HEK293 (cell line): ENCODE results near the gene TOR2A.

Source experiments
- CTCF ChIA-PET: fragments of 350-600 bp; formaldehyde crosslinking; extraction: SDS; loops from one replicate; lab custom pipeline; 2021; ENCODE audit warnings: antibody characterized with exemption; lab: Yijun Ruan, JAX
- POLR2A ChIA-PET: fragments of 300-600 bp; formaldehyde crosslinking; extraction: SDS; loops from one replicate; lab custom pipeline; 2020; ENCODE audit warnings: antibody characterized with exemption, inconsistent platforms; lab: Yijun Ruan, JAX
- H3K27ac ChIP-seq: fragments of 200-500 bp; sonication (Bioruptor generic); 2 replicates; pipeline ENCODE4 v1.5.1; 2014; ENCODE audit warnings: low read depth, low read length, control low read depth, inconsistent platforms; ENCODE audit errors: extremely low read depth
- H3K36me3 ChIP-seq, 2 experiments: fragments of 200-500 bp in 1 of 2; sonication (Bioruptor generic) in 1 of 2; 1 replicate in 1 of 2; 2 replicates in 1 of 2; pipeline ENCODE4 v1.5.1; 2014 to 2017; ENCODE audit warnings: inconsistent platforms in 2 of 2, low read length in 2 of 2; ENCODE audit not compliant: control insufficient read depth in 2 of 2, insufficient read depth in 1 of 2
- H3K4me1 ChIP-seq: fragments of 200-500 bp; sonication (Bioruptor generic); 2 replicates; pipeline ENCODE4 v1.5.1; 2014; ENCODE audit warnings: mild to moderate bottlenecking, low read length, inconsistent platforms; ENCODE audit not compliant: control insufficient read depth, insufficient read depth
- H3K4me3 ChIP-seq: 2 replicates; pipeline ENCODE4 v1.5.1; 2011; ENCODE audit warnings: low read depth, mild to moderate bottlenecking, control low read depth, low read length, moderate library complexity
- H3K9me3 ChIP-seq: fragments of 200-500 bp; sonication (Bioruptor generic); 2 replicates; pipeline ENCODE4 v1.5.1; 2014; ENCODE audit warnings: low read depth, low read length, inconsistent platforms; ENCODE audit not compliant: control insufficient read depth, insufficient read depth
- EGR2 ChIP-seq: fragments of 450-650 bp; formaldehyde crosslinking; IDR thresholded peaks from 2 replicates; pipeline ENCODE4 v1.5.1; 2016; ENCODE audit warnings: low read depth, missing biosample characterization, missing genetic modification characterization
- GLI2 ChIP-seq: fragments of 450-650 bp; formaldehyde crosslinking; IDR thresholded peaks from 2 replicates; pipeline ENCODE4; 2017; ENCODE audit warnings: missing biosample characterization, missing genetic modification characterization, low read depth, borderline replicate concordance
- GLI4 ChIP-seq: fragments of 450-650 bp; formaldehyde crosslinking; IDR thresholded peaks from 2 replicates; pipeline ENCODE4 v1.5.1; 2016; ENCODE audit warnings: missing biosample characterization, missing genetic modification characterization
- GLIS1 ChIP-seq: fragments of 450-650 bp; formaldehyde crosslinking; IDR thresholded peaks from 2 replicates; pipeline ENCODE4 v1.5.1; 2016; ENCODE audit warnings: missing biosample characterization, missing genetic modification characterization
- HOXC10 ChIP-seq: sonication (generic); formaldehyde crosslinking; IDR thresholded peaks from 2 replicates; pipeline ENCODE4 v1.8.1; 2023; ENCODE audit warnings: mild to moderate bottlenecking, missing genetic modification reagents
- PRDM10 ChIP-seq: fragments of 450-650 bp; formaldehyde crosslinking; IDR thresholded peaks from 2 replicates; pipeline ENCODE4 v1.5.1; 2016; ENCODE audit warnings: missing biosample characterization, missing genetic modification characterization
- SETDB1 ChIP-seq: IDR thresholded peaks from one replicate; pipeline ENCODE4 v1.6.1; 2017; ENCODE audit warnings: mild to moderate bottlenecking, low read length, moderate library complexity, mixed read lengths; ENCODE audit not compliant: insufficient read length
- SP3 ChIP-seq: fragments of 450-650 bp; formaldehyde crosslinking; IDR thresholded peaks from 2 replicates; pipeline ENCODE4 v1.5.1; 2016; ENCODE audit warnings: missing biosample characterization, missing genetic modification characterization
- SP7 ChIP-seq: fragments of 450-650 bp; formaldehyde crosslinking; IDR thresholded peaks from 2 replicates; pipeline ENCODE4 v1.5.1; 2016; ENCODE audit warnings: missing biosample characterization, missing genetic modification characterization
- ZBTB7A ChIP-seq: fragments of 450-650 bp; formaldehyde crosslinking; IDR thresholded peaks from 2 replicates; pipeline ENCODE4 v1.5.1; 2016; ENCODE audit warnings: low read depth, missing biosample characterization, missing genetic modification characterization
- ZFHX2 ChIP-seq: fragments of 450-650 bp; formaldehyde crosslinking; conservative IDR thresholded peaks from 2 replicates; pipeline ENCODE4 v1.5.1; 2016; ENCODE audit warnings: missing biosample characterization, missing genetic modification characterization
- ZNF140 ChIP-seq: fragments of 450-650 bp; formaldehyde crosslinking; IDR thresholded peaks from 2 replicates; pipeline ENCODE4 v1.5.1; 2016; ENCODE audit warnings: missing biosample characterization, missing genetic modification characterization
- ZNF488 ChIP-seq: fragments of 450-650 bp; formaldehyde crosslinking; IDR thresholded peaks from 2 replicates; pipeline ENCODE4 v1.5.1; 2016; ENCODE audit warnings: missing biosample characterization, missing genetic modification characterization
- ZNF610 ChIP-seq: fragments of 450-650 bp; formaldehyde crosslinking; IDR thresholded peaks from 2 replicates; pipeline ENCODE4 v1.5.1; 2016; ENCODE audit warnings: missing biosample characterization, missing genetic modification characterization, borderline replicate concordance
- ZNF623 ChIP-seq: fragments of 450-650 bp; formaldehyde crosslinking; IDR thresholded peaks from 2 replicates; pipeline ENCODE4 v1.5.1; 2016; ENCODE audit warnings: missing biosample characterization, missing genetic modification characterization
- ZNF658 ChIP-seq: fragments of 450-650 bp; formaldehyde crosslinking; IDR thresholded peaks from 2 replicates; pipeline ENCODE4; 2016; ENCODE audit warnings: missing biosample characterization, missing genetic modification characterization
- ZSCAN23 ChIP-seq: fragments of 450-650 bp; formaldehyde crosslinking; IDR thresholded peaks from 2 replicates; pipeline ENCODE4 v1.5.1; 2016; ENCODE audit warnings: missing biosample characterization, missing genetic modification characterization
- TF ChIP-seq, protein P1 (sequence below): fragments of 450-650 bp; formaldehyde crosslinking; IDR thresholded peaks from 2 replicates; pipeline ENCODE4 v1.5.1; 2016; ENCODE audit warnings: missing biosample characterization, missing genetic modification characterization
- TF ChIP-seq, protein P2 (sequence below): fragments of 450-650 bp; formaldehyde crosslinking; IDR thresholded peaks from 2 replicates; pipeline ENCODE4 v1.5.1; 2017; ENCODE audit warnings: missing biosample characterization, missing genetic modification characterization
- TF ChIP-seq, protein P3 (sequence below): fragments of 450-650 bp; formaldehyde crosslinking; IDR thresholded peaks from 2 replicates; pipeline ENCODE4 v1.5.1; 2016; ENCODE audit warnings: missing biosample characterization, missing genetic modification characterization

TOR2A gene

DNA sequence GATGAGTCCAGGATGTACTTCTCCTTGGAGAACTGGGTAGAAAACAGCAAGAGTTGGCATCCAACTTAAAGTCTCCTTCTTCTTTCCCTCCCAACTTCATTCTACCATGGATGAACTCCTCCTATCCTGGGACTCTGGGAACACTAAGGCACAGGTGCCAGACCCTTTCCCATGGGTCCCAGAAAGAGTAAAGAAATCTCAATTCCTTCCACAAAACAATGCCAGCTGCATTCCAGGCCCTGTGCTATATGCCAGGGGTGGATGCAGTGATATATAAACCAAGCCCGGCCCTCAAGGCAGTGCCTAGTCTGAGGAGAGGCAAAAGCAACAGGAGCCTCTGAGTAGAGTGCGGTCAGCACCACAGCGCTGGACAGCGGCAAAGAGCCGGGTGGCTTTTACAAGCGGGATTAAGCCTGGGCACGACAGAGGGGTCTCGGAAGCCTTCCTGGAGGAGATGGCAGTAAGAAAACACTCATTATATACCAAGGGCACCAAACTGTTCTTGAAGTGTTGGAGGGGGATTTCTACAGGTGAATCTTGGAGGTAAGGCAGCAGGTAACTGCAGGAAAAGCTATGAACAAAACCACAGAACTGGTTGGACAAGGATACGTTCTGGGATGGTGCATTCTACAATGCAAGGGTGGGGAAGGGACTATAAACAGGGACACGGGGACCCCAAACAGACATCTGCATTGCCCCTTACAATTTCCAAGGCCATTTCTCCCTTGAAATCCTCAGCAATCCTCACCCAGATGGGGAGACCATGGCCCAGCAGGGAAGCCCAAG, 16.4 kb upstream of the TOR2A start:
- TF ChIP-seq ZBTB7A (tag by site-specific recombination) = no peak
- no peak for TF ChIP-seq SETDB1
- TF ChIP-seq PRDM10 (tag by site-specific recombination) = 0 out of 2 replicates have a peak, but pooled peaks have one; percentile 17
- TF ChIP-seq EGR2 (tag by site-specific recombination) = no peak
- TF ChIP-seq GLIS1 (tag by site-specific recombination) = no peak
- TF ChIP-seq, protein P1, sequence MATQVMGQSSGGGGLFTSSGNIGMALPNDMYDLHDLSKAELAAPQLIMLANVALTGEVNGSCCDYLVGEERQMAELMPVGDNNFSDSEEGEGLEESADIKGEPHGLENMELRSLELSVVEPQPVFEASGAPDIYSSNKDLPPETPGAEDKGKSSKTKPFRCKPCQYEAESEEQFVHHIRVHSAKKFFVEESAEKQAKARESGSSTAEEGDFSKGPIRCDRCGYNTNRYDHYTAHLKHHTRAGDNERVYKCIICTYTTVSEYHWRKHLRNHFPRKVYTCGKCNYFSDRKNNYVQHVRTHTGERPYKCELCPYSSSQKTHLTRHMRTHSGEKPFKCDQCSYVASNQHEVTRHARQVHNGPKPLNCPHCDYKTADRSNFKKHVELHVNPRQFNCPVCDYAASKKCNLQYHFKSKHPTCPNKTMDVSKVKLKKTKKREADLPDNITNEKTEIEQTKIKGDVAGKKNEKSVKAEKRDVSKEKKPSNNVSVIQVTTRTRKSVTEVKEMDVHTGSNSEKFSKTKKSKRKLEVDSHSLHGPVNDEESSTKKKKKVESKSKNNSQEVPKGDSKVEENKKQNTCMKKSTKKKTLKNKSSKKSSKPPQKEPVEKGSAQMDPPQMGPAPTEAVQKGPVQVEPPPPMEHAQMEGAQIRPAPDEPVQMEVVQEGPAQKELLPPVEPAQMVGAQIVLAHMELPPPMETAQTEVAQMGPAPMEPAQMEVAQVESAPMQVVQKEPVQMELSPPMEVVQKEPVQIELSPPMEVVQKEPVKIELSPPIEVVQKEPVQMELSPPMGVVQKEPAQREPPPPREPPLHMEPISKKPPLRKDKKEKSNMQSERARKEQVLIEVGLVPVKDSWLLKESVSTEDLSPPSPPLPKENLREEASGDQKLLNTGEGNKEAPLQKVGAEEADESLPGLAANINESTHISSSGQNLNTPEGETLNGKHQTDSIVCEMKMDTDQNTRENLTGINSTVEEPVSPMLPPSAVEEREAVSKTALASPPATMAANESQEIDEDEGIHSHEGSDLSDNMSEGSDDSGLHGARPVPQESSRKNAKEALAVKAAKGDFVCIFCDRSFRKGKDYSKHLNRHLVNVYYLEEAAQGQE = peak; percentile 96
- no peak for TF ChIP-seq SP3 (tag by site-specific recombination)
- no peak for TF ChIP-seq GLI2 (tag by site-specific recombination)
- TF ChIP-seq SP7 = no peak
- CTCF ChIA-PET = no interaction called here
- no peak overlapping the region for H3K27ac ChIP-seq
- H3K36me3 ChIP-seq = no peaks in the 10 kb centered on the region
- 0 out of 2 replicates have a peak, but pooled peaks cover 2% of the 10 kb centered on the region for H3K4me1 ChIP-seq
- no peaks in the 10 kb centered on the region for H3K9me3 ChIP-seq
- no peak overlapping the region for H3K4me3 ChIP-seq
- POLR2A ChIA-PET = interaction anchor here (0.6 kb wide), 1 partner anchor 11 kb away, joined by 3 read pairs; no protein-coding TSS in a partner anchor

DNA sequence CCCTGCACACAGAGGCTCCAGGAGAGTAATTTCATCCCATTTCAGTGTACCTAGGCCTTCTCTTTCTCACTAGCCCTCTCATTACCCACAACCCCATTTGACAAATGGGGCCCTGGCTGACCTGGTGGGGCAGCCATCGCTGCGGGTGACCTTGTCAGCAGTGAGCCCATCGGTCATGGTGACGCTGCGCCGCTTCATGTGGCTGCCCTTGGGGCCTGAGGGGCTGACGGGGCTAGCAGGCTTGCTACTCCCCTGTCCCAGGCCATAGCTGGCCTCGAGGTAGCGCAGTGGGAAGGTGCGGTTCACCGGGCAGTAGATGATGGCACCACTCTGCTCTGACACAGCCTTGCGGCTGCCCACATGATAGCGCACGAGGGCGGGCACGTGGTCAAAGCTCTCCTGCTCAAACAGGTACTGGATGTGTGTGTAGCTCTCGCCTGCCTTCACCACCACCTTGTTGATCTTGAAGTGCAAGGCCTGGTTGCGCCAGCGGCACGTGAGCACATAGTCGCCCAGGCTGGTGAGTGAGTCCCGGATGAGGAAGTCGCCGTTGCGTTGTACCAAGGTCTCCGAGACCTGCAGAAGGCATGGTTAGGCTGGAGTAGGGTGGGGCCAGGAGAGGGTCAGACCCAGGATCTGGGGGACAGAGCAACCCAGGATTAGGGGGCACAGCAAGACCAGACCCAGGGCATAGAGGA, 14.1 kb upstream of the TOR2A start:
- ChIA-PET CTCF (interaction anchor here (0.6 kb wide), 1 partner anchor 32 kb away, joined by 3 read pairs; no protein-coding TSS in a partner anchor), POLR2A (no interaction called here)
- H3K36me3 ChIP-seq = no peaks in the 10 kb centered on the region
- TF ChIP-seq ZNF488 (tag by site-specific recombination) = no peak
- no peak for TF ChIP-seq ZFHX2 (tag by site-specific recombination)
- TF ChIP-seq GLI4 = no peak
- TF ChIP-seq ZNF623 = no peak
- TF ChIP-seq ZSCAN23 (tag by site-specific recombination) = no peak
- no peak for TF ChIP-seq HOXC10
- TF ChIP-seq, protein P2, sequence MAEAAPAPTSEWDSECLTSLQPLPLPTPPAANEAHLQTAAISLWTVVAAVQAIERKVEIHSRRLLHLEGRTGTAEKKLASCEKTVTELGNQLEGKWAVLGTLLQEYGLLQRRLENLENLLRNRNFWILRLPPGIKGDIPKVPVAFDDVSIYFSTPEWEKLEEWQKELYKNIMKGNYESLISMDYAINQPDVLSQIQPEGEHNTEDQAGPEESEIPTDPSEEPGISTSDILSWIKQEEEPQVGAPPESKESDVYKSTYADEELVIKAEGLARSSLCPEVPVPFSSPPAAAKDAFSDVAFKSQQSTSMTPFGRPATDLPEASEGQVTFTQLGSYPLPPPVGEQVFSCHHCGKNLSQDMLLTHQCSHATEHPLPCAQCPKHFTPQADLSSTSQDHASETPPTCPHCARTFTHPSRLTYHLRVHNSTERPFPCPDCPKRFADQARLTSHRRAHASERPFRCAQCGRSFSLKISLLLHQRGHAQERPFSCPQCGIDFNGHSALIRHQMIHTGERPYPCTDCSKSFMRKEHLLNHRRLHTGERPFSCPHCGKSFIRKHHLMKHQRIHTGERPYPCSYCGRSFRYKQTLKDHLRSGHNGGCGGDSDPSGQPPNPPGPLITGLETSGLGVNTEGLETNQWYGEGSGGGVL = no peak
- no peak for TF ChIP-seq ZNF610 (tag by site-specific recombination)
- TF ChIP-seq ZNF658 (tag by site-specific recombination) = no peak
- TF ChIP-seq, protein P3, sequence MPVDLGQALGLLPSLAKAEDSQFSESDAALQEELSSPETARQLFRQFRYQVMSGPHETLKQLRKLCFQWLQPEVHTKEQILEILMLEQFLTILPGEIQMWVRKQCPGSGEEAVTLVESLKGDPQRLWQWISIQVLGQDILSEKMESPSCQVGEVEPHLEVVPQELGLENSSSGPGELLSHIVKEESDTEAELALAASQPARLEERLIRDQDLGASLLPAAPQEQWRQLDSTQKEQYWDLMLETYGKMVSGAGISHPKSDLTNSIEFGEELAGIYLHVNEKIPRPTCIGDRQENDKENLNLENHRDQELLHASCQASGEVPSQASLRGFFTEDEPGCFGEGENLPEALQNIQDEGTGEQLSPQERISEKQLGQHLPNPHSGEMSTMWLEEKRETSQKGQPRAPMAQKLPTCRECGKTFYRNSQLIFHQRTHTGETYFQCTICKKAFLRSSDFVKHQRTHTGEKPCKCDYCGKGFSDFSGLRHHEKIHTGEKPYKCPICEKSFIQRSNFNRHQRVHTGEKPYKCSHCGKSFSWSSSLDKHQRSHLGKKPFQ (tag by site-specific recombination) = no peak
- TF ChIP-seq ZNF140 (tag by site-specific recombination) = no peak

More for the DNA sequence above, 14.1 kb upstream of the TOR2A start:
- H3K4me1 ChIP-seq = no peaks in the 10 kb centered on the region
- H3K9me3 ChIP-seq = no peaks in the 10 kb centered on the region
- no peak overlapping the region for H3K27ac ChIP-seq
- H3K4me3 ChIP-seq = no peak overlapping the region
